GM18499 (cell line): Measurements from ENCODE around the gene ZNF398.
A peak's percentile ranks its signal among the peaks of the same experiment; 100 is the strongest.
"Not testable (repeated sequence)": the region's sequence is repeated elsewhere in the genome, so short reads cannot be mapped to it uniquely, and the experiment has no call there.

Experiments used
- ATAC-seq: cut with Tn5 transposase; IDR thresholded peaks from one replicate; pipeline ENCODE4 v1.9.1; 2021; ENCODE audit warnings: moderate number of reproducible peaks; ENCODE audit not compliant: insufficient read depth, unreplicated experiment

ZNF398 gene, protein sequence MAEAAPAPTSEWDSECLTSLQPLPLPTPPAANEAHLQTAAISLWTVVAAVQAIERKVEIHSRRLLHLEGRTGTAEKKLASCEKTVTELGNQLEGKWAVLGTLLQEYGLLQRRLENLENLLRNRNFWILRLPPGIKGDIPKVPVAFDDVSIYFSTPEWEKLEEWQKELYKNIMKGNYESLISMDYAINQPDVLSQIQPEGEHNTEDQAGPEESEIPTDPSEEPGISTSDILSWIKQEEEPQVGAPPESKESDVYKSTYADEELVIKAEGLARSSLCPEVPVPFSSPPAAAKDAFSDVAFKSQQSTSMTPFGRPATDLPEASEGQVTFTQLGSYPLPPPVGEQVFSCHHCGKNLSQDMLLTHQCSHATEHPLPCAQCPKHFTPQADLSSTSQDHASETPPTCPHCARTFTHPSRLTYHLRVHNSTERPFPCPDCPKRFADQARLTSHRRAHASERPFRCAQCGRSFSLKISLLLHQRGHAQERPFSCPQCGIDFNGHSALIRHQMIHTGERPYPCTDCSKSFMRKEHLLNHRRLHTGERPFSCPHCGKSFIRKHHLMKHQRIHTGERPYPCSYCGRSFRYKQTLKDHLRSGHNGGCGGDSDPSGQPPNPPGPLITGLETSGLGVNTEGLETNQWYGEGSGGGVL

DNA sequence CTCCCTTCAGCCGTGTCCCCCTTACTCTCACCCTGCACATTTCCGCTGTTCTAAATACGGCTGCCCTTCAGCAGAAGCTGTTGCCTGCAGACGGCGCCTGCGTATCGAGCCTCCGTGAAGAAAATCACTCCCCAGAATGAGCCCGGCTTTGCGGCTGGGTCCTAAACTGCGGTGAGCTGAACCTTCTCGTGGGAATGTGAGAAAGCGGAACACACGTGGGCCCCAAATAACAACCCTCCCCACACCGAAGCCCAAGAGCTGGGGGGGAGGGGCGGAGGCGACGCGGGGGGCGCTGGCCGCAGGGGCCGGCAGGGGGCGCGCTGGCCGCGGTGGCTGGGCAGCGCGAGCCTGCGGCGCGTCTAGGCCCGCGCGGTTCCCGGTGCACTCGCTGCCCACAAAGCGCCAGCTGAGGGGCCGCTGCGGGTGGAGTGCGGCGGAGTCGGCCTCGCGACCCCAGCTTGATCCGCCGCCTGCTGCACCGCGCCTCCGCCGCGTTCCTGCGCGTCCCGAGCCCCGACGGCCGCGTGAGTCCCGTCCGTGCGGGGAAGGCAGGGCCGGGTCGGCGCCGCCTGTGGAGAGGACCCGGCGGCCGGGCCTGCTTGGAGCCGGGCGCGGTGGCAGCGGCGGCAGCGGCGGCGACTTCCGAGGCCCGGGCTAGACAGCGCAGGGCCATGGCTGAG lies at the start of gene ZNF398:
Gene ZNF398 (plus strand): TSS at position 382 of the 680 bp plus-strand sequence. CDS start 290 bp downstream, at position 672.
- ATAC-seq = peak; percentile 47

DNA sequence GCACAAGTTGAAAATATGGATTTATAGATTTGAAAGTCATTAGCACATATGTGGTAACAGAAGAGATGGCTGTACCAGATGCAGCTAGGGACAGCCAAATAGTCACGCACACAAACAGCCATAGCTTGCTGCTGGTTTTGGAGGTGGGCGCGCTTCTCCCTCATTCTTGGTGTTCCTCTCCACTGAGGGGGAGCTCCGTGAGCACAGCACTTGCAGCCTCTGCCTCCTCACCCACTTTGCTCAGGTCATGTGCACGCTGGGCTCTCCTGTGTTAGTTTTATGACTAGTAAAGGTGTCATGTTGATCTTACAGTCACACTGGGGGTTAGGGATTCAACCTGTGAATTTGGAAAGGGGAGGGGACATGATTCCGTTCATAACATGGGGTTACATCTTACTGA lies 48.2 kb upstream of the ZNF398 start:
- no peak for ATAC-seq

DNA sequence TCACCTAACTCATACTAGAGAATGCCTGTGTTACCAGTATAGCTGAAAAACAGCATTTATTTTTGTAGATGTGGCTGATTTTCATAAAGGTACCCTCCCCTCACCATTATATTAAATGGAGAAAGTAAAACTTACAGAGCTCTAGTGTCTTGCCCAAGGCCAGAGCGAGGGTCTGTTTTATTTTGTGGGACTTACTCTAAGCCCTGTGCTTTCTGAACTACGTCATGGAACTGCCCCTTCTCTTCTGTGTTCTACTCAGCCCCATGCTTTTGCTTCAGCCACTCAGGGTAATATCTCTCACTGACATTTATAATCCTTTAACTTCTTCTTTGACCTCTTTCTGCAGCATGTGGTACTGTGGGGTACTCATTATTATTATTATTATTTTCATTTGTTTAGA lies 46.4 kb upstream of the ZNF398 start:
- ATAC-seq = no peak

DNA sequence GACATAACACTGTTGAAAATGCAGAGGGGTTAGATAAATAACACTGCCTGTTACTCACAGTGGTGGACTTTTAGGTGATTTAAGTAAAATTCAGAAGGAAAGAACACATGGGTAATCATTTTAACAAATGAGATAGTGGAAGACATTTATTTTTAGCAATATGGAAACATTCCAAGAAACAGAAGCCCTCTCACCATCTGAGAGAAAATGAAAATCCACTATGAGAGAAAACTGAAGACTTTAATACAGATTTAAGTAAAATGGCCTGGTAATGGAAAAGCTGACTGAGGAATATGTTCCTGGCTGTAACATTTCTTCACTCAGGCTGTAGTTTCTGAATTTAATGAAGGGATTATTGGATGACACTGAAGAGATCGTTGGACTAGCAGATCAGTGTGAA lies 44.6 kb upstream of the ZNF398 start:
- ATAC-seq = no peak

DNA sequence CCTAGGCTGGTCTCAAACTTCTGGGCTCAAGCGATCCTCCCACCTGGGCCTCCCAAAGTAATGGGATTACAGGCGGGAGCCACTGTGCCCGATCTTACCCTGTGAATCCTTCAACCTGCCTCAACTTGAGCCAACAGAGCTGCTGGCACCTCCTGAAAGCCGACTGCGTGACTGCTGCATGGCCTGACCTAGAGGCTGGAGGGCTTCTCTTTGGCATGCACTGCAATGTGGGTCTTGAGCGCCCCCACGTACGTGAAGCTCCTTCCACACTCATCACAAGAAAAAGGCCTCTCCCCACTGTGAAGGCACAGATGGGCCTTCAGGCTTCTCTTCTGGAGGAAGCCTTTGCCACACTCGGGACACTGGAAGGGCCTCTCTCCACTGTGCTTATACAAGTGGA lies 43.8 kb upstream of the ZNF398 start:
- no peak for ATAC-seq

DNA sequence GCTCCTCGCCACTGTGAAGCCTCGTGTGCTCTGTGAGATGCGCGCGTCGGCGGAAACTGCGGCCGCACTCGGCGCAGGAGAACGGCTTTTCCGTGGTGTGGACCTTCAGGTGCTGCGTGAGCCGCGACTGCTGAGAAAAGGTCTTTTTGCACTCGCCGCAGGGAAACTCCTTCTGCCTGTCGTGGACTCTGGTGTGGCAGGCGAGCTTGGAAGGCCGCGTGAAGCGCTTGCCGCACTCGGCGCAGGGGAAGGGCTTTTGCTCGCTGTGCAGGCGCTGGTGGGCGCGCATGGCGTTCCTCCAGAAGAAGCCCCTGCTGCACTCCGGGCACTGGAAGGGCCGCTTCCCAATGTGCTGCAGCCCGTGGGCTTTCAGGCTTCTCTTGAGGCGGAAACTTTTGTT lies 43.0 kb upstream of the ZNF398 start:
- no peak for ATAC-seq

DNA sequence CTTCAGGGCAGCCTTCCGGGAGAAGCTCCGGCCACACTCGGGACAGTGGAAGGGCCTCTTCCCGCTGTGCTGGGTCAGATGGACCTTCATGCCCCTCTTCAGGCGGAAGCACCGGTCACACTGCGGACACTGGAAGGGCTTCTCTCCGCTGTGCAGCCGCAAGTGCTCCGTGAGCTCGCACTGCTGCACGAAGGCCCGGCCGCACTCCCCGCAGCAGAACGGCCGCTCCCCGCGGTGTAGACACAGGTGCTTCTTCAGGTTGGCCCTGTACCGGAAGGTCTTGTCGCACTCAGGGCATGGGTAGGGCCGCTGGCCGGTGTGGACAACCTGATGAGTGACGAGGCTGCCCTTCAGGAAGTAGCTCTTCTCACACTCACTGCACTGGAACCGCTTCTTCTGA lies 42.5 kb upstream of the ZNF398 start:
- ATAC-seq = no peak

DNA sequence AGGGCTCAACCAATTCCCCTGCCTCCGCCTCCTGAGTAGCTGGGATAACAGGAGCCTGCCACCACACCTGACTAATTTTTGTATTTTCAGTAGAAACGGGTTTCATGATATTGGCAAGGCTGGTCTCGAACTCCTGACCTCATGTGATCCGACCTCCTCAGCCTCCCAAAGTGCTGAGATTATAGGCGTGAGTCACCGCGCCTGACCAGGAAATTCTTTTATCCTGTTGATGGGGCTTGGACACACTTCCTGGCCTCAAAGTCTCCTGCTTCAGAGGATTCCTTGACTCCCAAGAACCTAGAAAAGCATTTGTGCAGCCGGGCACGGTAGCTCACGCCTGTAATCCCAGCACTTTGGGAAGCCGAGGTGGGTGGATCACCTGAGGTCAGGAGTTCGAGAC lies 37.3 kb upstream of the ZNF398 start:
- no peak for ATAC-seq

DNA sequence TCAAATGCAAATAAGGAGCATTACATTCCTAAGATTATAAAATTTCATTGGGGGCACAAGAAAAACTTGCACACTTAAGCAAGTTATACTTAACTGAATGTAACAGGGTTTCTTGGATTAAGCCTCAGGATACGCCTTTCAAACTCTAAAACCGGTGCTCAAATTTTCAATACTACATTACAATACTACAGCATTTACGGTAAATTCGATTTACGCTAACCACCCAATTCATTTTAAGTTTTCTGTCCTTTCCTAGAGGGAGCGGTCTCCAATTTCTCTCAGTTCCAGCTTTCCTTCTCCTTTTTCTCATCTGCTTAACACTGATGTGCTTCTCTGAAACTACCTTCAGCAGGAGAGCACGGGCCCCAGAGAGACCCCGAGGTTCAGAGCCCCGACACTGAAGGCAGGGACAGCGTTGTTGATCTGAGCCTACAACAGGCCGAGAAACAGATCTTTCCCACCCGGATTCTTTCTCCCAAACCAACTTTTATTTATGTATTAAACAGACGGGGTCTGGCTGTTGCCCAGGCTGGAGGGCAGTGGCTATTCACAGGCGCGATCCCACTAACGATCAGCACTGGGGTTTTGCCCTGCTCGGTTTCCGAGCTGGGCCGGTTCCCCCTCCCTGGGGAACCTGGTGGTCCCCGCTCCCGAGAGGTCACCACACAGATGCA lies 21.9 kb upstream of the ZNF398 start:
- ATAC-seq = no peak

DNA sequence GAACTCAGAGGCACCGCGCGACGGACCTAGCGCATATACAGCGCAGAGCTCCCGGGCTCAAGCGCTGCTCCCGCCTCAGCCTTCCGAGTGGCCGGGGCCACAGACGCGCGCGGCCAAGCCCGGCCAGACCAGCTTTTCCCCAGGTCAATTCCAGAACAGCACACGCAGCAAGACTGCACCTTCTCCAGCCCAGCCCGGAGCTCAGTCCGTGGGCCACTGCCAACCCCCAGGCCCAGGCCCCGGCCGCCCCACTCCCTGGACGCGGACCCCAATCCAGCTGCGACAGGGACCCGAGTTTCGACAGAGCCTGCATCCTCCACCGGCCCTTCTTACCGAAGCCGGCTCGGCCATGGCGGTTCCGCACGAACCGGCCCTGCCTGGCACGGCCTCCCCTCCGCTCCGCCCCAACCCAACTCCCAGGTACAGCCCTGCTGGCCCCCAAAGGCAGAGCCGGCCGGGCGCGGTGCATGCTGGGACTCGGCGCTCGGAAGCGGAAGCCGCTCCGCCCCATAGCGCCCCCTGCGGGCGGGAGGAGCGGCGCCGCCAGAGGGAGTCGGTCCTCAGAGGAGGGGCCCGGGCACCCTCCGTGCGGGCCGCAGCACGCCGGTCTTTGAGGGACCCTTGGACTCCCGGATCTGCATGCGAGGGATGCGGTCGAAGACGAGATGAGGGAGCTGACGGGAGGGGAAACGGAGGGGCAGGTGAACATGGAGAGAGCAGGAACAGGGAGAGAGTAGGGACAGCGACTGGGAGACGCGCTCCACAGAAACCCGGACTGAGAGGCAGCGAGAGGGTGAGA lies 21.2 kb upstream of the ZNF398 start, which contains the start of gene ZNF425:
Gene ZNF425 (minus strand): TSS at position 462 of the 799 bp plus-strand sequence. CDS start 111 bp downstream, at position 351.
- peak; percentile 36 for ATAC-seq

DNA sequence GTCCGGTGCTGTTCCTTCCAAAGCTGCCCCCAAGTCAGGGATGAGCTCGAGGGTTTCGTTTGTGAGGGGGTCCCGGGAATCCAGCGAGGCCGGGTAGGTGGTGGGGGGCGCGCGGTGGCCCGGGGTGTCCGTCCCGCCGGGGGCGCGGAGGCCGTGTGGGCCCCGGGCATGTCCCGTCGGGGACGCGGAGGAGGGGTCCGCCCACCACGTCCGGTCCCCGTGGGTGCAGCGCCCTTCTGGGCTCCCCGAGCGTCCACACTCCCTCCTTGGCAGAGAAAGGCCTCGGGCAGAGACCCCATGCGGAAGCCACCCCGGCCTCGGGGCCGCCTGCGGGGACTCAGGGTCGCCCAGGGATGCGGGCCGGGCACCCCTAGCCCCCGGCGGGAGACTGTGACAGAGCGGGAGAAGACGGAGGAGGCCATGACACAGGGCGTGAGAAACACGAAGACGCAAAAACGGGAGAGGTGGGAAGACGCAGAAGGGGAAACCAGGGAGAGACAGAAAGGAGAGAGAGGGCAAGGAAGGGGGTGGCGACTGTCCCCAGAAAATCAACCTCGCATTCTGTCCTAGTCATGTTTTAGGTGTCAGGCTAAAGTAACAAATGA lies 20.5 kb upstream of the ZNF398 start:
- ATAC-seq = peak; percentile 27

DNA sequence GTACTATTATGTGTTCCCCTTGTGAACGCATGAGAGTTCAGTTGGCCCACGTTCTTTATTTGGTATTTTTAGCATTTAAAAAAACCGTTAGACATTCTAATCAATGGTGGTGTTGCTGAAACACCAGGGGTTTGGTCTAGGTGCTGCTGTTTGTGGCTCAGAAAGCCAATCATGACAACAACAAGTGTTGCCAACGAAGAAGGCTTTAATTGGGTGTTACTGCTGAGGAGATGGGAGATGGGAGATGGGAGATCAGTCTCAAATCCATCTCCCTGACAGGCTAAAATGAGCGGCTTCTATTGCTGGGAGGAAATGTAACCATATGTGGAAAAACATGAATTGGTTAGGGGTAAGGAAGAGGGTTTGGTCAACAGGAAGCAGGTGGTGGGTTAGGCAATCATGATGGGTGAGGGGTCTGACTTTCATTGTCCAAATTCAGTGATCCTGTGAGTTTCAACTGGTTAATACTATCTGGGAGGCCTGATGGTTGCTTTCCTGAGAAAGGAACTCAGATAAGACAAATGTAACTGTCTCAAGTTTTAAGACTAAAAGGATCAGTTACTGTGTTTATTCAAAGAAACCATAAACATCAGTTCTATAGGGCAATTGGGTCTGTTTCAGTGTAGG lies 16.6 kb upstream of the ZNF398 start:
- no peak for ATAC-seq

DNA sequence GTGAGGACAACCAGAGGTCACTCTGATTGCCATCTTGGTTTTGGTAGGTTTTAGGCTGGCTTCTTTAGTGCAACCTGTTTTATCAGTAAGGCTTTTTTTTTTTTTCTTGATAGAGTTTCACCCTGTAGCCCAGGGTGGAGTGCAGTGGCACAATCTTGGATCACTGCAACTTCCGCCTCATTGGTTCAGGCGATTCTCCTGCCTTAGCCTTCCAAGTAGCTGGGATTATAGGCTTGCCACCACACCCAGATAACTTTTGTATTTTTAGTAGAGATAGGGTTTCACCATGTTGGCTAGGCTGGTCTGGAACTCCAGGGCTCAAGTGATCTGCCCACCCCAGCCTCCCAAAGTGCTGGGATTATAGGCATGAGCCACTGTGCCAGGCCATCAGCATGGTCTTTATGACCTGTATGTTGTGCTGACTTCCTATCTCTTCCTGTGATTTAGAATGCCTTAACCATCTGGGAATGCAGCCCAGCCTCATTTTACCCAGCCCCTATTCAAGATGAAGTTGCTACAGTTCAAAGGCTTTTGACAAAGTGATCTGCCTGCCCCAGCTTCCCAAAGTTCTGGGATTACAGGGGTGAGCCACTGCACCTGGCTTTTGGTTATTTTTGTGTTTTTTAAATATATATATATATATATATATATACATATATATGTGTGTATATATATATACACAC lies 14.1 kb upstream of the ZNF398 start:
- ATAC-seq = no peak

DNA sequence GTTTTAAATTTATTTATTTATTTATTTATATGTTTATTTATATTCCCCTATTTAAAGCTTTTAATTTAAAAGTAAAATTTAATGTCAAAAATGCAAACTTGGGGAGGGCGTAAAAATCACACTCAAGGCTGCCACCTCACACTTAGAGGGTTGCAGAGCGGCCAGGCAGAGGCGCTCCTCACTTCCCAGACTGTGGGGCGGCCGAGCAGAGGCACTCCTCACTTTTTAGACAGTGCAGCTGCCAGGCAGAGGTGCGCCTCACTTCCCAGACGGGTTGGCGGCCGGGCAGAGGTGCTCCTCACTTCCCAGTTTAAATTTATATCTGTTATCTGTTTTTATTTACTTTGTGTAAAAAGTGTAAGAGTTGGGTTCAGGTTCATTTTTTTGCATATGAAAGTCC lies 11.1 kb upstream of the ZNF398 start:
- ATAC-seq = no peak

DNA sequence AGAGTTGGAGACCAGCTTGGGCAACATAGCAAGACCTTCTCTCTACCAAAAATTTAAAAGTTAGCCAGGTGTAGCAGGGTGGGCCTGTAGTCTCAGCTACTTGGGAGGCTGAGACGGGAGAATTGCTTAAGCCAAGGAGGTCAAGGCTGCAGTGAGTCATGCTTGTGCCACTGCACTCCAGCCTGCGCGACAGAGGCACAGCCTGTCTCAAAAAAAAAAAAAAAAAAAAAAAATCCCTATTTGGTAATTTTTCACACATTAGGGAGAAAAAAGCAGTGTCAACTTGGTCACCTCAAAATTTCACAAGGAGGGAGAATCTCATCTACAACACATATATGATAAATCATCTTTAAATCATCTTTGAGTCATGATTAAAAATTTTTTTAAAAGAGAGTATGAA lies 6.4 kb upstream of the ZNF398 start:
- no peak for ATAC-seq

DNA sequence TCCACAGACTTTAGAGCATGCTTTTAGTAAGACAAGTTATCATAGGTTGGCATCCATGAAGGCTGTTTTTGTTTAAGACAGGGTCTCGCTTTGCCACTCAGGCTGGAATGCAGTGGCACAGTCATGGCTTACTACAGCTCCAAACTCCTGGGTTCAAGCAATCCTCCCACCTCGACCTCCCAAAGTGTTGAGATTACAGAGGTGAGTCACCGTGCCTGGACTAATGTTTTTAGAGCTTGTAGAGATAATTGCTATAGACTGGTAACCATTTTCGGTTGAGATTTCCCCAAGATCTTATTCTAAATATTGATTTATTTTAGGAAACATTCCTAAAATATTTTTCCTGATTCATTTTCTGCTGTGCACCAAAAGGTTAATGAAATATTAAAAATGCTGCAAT lies 5.4 kb upstream of the ZNF398 start:
- no peak for ATAC-seq

DNA sequence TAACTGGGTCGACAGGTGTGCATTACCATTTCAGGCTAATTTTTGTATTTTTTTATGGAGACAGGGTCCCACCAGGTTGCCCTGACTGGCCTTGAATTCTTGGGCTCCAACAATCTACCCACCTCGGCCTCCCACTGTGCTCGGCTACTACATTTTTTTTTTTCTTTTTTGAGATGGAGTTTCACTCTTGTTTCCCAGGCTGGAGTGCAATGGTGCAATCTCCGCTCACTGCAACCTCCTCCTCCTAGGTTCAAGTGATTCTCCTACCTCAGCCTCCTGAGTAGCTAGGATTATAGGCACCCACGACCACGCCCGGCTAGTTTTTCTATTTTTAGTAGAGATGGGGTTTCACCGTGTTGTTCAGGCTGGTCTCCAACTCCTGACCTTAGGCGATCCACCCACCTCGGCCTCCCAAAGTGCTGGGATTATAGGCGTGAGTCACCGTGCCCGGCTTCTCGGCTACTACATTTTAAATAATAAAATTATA lies 2.8 kb upstream of the ZNF398 start:
- not testable (repeated sequence) for ATAC-seq
